ENCODE measurements around the gene FOSB. TPM values are rescaled to one million over a fixed set of nuclear protein-coding genes. Genes with fewer than 3 reads are reported as not detected.
A peak's percentile ranks its signal among the peaks of the same experiment; 100 is the strongest.

The FOSB gene
- polyA plus RNA-seq, 2 of the 4 experiments (the other 2 are of a cell fraction), result 0.57 to 48.8 TPM

DNA sequence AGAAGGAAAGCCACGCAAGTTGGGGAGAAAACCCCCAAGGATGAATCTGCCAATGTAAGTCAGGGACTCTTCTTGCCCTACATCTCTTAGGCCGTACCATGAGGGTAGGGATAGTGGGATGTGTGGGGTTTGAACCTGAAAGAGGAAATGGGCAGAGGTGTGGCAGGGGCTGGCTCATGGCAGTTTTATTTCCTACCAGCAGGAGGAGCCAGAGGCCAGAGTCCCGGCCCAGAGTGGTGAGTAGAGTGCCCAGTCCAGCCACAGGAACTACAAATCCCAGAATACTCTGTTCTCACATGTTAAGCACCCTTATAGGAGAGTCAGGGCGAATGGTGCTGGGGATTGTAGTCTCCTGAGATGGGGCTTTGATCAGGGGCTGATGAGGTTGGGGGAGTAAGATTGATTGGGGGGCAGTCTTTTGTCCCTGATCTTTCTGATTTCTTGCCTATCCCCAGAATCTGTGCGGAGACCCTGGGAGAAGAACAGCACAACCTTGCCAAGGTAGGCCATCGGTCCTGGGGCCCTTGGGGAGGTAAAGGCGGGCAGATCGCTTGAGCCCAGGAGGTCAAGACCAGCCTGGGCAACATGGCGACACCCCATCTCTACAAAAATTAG, 56.0 kb downstream of the FOSB start:
- H3K27ac ChIP-seq, result peak overlapping the region in 1 of 2 experiments; percentile 47; a peak in 1 of 6 replicates
- FAIRE-seq, result peak; percentile 93
- ATAC-seq, result peak; percentile 92 to 93

DNA sequence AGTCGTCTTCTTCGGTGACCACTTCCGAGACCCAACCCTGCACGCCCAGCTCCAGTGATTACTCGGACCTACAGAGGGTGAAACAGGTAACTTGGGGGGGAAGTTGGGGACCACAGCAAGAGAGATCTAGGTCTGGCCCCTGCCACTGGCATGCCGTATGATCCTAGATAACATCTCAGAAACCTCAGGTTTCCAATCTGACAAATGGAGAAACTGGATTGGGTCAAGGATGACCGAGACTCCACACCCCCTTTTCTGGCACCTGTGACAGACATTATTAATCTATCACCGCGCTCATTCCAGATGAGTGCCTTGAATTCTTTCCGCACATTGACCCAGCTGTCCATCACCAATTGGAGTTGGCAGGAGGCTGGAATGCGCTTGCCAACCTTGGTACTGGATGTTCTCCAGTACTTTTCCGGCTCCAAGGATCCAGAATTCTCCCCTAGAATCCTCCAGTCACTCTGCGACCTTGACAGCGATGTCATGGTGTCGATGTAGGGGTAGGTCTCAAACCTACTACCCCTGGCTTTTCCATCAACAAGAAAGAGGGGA, 56.9 kb downstream of the FOSB start:
- no peak overlapping the region for H3K4me2 ChIP-seq
- no peak overlapping the region for H3K27ac ChIP-seq
- DNase-seq (ENCODE audit: low read depth in 1 of 2, low spot score in 1 of 2), result no peak
- FAIRE-seq, result no peak
- peaks cover 20% of the 10 kb centered on the region for H3K4me1 ChIP-seq
- no peak for ATAC-seq
- ChIA-PET CTCF (interaction anchor here (0.6 to 7.8 kb wide), 21 partner anchors 9 to 155 kb away, joined by 3 to 71 read pairs (median 5); no protein-coding TSS in a partner anchor), POLR2A (interaction anchor here (0.7 kb wide), 1 partner anchor 154 kb away, joined by 3 read pairs; no protein-coding TSS in a partner anchor)
- no peak overlapping the region for H3K4me3 ChIP-seq
- 94% methylated on average over 15 of the region's 15 CpGs for whole genome bisulfite sequencing (ENCODE audit: missing lambda C conversion rate)
- no peaks in the 10 kb centered on the region for H3K9me3 ChIP-seq
- TF ChIP-seq FOSL2 (IDR thresholded peaks at IDR 0.05) (no peak), FOSL2 (CRISPR knock-in tag; IDR thresholded peaks at IDR 0.05) (no peak), RAD21 (conservative IDR thresholded peaks at IDR 0.05 in 1 of 2, IDR thresholded peaks at IDR 0.05 in 1 of 2) (no peak), EHF (CRISPR knock-in tag; IDR thresholded peaks at IDR 0.05) (no peak), TP53 (CRISPR knock-in tag; IDR thresholded peaks at IDR 0.05) (no peak), MAZ (IDR thresholded peaks at IDR 0.05; ENCODE audit: borderline replicate concordance, low read depth, low read length) (no peak), CEBPB (IDR thresholded peaks at IDR 0.05) (no peak), ZSCAN20 (CRISPR knock-in tag; IDR thresholded peaks at IDR 0.05) (no peak), HOXB13 (CRISPR knock-in tag; IDR thresholded peaks at IDR 0.05; ENCODE audit: low read depth) (no peak), CHD2 (IDR thresholded peaks at IDR 0.05; ENCODE audit: low read length, partially characterized antibody) (no peak), NR3C1 (IDR thresholded peaks at IDR 0.05) (no peak), ESRRA (IDR thresholded peaks at IDR 0.05; ENCODE audit: borderline replicate concordance, low read length) (no peak), SMC3 (IDR thresholded peaks at IDR 0.05) (no peak), JUN (IDR thresholded peaks at IDR 0.05) (no peak), POLR2A (IDR thresholded peaks at IDR 0.05; ENCODE audit: low read length) (no peak), SREBF2 (IDR thresholded peaks at IDR 0.05) (no peak)
- TF ChIP-seq, protein P1, sequence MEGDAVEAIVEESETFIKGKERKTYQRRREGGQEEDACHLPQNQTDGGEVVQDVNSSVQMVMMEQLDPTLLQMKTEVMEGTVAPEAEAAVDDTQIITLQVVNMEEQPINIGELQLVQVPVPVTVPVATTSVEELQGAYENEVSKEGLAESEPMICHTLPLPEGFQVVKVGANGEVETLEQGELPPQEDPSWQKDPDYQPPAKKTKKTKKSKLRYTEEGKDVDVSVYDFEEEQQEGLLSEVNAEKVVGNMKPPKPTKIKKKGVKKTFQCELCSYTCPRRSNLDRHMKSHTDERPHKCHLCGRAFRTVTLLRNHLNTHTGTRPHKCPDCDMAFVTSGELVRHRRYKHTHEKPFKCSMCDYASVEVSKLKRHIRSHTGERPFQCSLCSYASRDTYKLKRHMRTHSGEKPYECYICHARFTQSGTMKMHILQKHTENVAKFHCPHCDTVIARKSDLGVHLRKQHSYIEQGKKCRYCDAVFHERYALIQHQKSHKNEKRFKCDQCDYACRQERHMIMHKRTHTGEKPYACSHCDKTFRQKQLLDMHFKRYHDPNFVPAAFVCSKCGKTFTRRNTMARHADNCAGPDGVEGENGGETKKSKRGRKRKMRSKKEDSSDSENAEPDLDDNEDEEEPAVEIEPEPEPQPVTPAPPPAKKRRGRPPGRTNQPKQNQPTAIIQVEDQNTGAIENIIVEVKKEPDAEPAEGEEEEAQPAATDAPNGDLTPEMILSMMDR (IDR thresholded peaks at IDR 0.05), result no peak
- TF ChIP-seq, protein P2, sequence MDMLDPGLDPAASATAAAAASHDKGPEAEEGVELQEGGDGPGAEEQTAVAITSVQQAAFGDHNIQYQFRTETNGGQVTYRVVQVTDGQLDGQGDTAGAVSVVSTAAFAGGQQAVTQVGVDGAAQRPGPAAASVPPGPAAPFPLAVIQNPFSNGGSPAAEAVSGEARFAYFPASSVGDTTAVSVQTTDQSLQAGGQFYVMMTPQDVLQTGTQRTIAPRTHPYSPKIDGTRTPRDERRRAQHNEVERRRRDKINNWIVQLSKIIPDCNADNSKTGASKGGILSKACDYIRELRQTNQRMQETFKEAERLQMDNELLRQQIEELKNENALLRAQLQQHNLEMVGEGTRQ (IDR thresholded peaks at IDR 0.05), result no peak
- TF ChIP-seq, protein P3, sequence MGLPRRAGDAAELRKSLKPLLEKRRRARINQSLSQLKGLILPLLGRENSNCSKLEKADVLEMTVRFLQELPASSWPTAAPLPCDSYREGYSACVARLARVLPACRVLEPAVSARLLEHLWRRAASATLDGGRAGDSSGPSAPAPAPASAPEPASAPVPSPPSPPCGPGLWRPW (IDR thresholded peaks at IDR 0.05), result no peak
- TF ChIP-seq, protein P4, sequence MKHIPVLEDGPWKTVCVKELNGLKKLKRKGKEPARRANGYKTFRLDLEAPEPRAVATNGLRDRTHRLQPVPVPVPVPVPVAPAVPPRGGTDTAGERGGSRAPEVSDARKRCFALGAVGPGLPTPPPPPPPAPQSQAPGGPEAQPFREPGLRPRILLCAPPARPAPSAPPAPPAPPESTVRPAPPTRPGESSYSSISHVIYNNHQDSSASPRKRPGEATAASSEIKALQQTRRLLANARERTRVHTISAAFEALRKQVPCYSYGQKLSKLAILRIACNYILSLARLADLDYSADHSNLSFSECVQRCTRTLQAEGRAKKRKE (CRISPR knock-in tag; IDR thresholded peaks at IDR 0.05; ENCODE audit: low read depth), result no peak

More for the DNA sequence above, 56.0 kb downstream of the FOSB start:
- no peak overlapping the region for H3K4me2 ChIP-seq
- DNase-seq (ENCODE audit: low read depth in 1 of 2, low spot score in 1 of 2), result peak; percentile 94
- ChIA-PET POLR2A (no interaction called here), CTCF (interaction anchor here (0.6 to 7.8 kb wide), 18 partner anchors 8 to 146 kb away, joined by 3 to 71 read pairs (median 5); no protein-coding TSS in a partner anchor)
- TF ChIP-seq ZC3H11A (IDR thresholded peaks at IDR 0.05) (no peak), SREBF2 (IDR thresholded peaks at IDR 0.05) (no peak), JUN (IDR thresholded peaks at IDR 0.05) (peak in 1 of 2 experiments; percentile 52; a peak in 2 of 5 replicates), SMC3 (IDR thresholded peaks at IDR 0.05) (peak; percentile 94), RAD21 (conservative IDR thresholded peaks at IDR 0.05 in 1 of 2, IDR thresholded peaks at IDR 0.05 in 1 of 2) (peak; percentile 97 to 98)
- TF ChIP-seq, protein P1 (IDR thresholded peaks at IDR 0.05), result peak; percentile 97
- TF ChIP-seq, protein P5, sequence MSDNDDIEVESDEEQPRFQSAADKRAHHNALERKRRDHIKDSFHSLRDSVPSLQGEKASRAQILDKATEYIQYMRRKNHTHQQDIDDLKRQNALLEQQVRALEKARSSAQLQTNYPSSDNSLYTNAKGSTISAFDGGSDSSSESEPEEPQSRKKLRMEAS (IDR thresholded peaks at IDR 0.05), result peak; percentile 61; the same call in 1 of the 2 replicates
- H3K4me3 ChIP-seq, result no peak overlapping the region
- 60% methylated on average over 9 of the region's 9 CpGs for WGBS (ENCODE audit: missing lambda C conversion rate)
- peaks cover 20% of the 10 kb centered on the region for H3K4me1 ChIP-seq
- no peaks in the 10 kb centered on the region for H3K9me3 ChIP-seq
